ENCODE data around the gene NCAPG2. TPM values are rescaled to one million over a fixed set of nuclear protein-coding genes. Genes with fewer than 3 reads are reported as not detected.

The NCAPG2 gene
- polyA plus RNA-seq, 4 donors, result 23.4 to 27.4 (median 25.5) TPM

DNA sequence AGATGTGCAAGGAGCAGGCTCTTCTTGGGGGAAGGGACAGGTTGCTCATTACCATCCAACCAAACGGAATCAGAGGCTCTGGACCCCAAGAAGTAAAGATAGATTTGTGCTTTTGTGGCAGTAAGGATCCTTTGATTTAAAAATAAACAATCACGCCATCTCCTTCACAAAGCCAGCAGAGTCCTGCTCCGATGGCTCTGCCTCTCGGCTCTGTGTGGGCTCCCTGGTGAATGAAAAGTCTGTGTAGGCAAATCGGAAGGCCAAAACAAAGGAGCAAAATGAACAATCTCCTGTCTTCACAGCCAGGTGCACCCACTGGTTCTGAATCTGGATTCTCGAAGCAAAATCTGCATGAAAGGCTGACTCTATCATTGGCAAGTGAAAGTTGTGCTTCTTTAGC lies 120.8 kb downstream of the NCAPG2 start:
- no peak for DNase-seq (ENCODE audit: low read depth in 4 of 4, low spot score in 3 of 4)

DNA sequence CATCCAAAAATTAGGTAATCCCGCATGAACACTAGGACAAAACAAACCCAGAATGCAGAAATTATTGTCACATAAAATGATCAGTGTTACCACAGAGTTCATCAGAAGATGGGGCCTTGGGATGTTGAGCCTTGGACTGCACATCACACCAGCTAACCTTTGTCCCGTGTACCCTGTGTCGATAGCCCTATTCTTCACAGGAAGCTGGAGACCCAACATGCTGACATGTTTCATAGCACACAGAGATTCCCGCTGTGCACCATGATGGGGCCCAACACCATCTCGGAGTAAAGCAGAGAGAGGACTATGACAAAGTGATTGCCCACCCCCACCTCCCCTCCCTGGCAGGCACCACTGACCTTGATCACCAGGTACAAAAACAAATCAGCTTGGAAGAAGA lies 121.5 kb downstream of the NCAPG2 start:
- no peak for DNase-seq (ENCODE audit: low read depth in 4 of 4, low spot score in 3 of 4)

DNA sequence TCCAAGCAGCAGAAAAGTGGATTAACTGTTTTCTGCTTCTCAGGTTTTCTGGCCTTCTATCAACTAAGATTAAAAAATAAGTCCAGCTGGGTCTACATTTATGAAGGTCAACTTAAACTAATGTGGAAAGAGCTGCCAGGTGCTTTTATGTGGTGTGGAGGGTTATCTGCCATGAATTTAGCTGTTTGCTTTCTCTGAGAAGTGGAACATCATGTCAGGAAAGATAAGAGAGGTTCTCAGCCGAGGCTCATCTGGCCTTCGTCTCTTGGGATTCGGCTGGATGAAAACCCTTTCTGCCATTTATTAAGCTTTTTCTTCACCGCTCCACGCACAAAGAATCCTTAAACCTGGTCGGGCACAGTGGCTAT lies 122.5 kb downstream of the NCAPG2 start:
- no peak for DNase-seq (ENCODE audit: low read depth in 4 of 4, low spot score in 3 of 4)

- DNase-seq (ENCODE audit: low read depth in 4 of 4, low spot score in 3 of 4), result no peak
Observed at GRCh38 chr7:158581440-158582088, 123.0 kb downstream of the NCAPG2 start.

Other genes starting within 250 kb of the NCAPG2 start
- gene PTPRN2, start 117.0 kb downstream of the NCAPG2 start, polyA plus RNA-seq (ENCODE audit: insufficient read length in 4 of 4), result 1 to 10 TPM; 7.2 to 9.2 (median 7.5) TPM
- 10 to 100 TPM; 33.0 to 64.2 (median 45.6) TPM for gene ESYT2, start 124.7 kb upstream of the NCAPG2 start, polyA plus RNA-seq (ENCODE audit: insufficient read length in 4 of 4)
- 10 to 100 TPM; 20.7 to 35.8 (median 32.1) TPM for gene DYNC2I1, start 151.8 kb upstream of the NCAPG2 start, polyA plus RNA-seq (ENCODE audit: insufficient read length in 4 of 4)

Data from left renal pelvis (tissue), 4 donors.